ENCODE measurements around the gene SEPTIN1.

The SEPTIN1 gene

DNA sequence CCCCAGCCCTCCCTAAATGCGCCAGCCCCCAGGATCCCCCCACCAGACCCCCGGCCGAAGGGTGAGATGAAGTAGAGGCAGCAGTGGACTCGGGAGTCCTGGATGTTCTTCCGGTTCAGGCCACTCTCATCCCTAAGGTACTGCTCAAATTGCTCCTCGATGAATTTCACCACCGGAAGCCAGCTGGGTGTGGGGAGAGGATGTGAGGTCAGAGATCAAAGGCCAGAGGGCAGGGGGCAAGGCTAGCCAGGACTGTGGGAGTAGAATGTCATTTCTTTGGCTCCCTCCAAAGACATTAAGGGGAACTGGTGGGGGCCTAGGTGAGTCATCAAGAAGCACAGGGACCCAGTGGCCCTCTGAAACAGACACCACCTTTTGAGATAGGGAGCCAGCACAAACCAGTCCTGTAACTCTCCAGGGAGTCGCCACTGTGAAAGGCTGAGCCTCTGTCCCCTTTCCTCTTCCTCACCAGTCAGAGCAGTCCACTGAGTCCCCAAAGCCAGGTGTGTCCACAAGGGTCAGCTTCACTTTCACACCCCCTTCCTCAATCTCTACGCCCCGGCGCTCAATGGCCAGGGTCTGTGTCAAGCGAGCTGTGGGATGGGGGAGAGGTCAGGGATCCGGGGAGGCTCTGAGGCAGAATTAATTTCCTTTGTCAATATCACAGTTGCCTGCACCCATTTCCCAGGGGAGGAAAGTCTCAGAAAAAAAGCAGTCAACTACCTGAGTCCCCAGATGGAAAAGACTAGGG lies 895 bp downstream of the SEPTIN1 start:
- H3K4me3 ChIP-seq (ENCODE audit: low read depth, low read length): no peak overlapping the region
- DNase-seq (ENCODE audit: low read depth): peak; percentile 77
- 0 out of 2 replicates have a peak, but pooled peaks have one; percentile 45 for TF ChIP-seq MYC (IDR thresholded peaks at IDR 0.05; ENCODE audit: low read depth, low read length)
- TF ChIP-seq, protein P1, sequence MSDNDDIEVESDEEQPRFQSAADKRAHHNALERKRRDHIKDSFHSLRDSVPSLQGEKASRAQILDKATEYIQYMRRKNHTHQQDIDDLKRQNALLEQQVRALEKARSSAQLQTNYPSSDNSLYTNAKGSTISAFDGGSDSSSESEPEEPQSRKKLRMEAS (IDR thresholded peaks at IDR 0.05; ENCODE audit: low read depth, low read length): no peak

DNA sequence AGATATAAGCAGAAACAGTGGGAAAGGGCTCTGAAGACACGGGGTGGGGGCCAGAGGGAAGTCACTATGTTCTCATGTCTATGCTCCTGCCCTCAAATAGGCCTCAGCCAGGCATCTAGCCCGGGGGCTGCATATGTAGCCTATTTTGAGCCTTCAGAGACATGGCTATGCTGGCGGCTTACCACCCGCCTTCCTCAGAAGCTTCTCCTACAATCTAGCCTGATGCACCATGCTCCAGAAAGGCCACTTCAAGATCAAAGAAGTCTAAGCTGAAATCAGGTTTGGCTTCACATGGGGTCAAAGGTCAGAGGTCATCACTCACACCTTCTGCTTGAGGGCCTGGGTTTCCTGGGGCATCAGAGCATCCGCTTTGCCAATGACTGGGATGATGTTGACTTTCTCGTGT lies 1.6 kb downstream of the SEPTIN1 start:
- DNase-seq (ENCODE audit: low read depth): no peak
- no peak for TF ChIP-seq POLR2A (IDR thresholded peaks at IDR 0.05; ENCODE audit: extremely low read depth, insufficient read length)
- no peak for TF ChIP-seq MYC (IDR thresholded peaks at IDR 0.05; ENCODE audit: low read depth, low read length)
- TF ChIP-seq, protein P2, sequence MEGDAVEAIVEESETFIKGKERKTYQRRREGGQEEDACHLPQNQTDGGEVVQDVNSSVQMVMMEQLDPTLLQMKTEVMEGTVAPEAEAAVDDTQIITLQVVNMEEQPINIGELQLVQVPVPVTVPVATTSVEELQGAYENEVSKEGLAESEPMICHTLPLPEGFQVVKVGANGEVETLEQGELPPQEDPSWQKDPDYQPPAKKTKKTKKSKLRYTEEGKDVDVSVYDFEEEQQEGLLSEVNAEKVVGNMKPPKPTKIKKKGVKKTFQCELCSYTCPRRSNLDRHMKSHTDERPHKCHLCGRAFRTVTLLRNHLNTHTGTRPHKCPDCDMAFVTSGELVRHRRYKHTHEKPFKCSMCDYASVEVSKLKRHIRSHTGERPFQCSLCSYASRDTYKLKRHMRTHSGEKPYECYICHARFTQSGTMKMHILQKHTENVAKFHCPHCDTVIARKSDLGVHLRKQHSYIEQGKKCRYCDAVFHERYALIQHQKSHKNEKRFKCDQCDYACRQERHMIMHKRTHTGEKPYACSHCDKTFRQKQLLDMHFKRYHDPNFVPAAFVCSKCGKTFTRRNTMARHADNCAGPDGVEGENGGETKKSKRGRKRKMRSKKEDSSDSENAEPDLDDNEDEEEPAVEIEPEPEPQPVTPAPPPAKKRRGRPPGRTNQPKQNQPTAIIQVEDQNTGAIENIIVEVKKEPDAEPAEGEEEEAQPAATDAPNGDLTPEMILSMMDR (IDR thresholded peaks at IDR 0.05; ENCODE audit: low read depth, low read length): no peak
- TF ChIP-seq, protein P1 (IDR thresholded peaks at IDR 0.05; ENCODE audit: low read depth, low read length): no peak
- no peak overlapping the region for H3K4me3 ChIP-seq (ENCODE audit: low read depth, low read length)

DNA sequence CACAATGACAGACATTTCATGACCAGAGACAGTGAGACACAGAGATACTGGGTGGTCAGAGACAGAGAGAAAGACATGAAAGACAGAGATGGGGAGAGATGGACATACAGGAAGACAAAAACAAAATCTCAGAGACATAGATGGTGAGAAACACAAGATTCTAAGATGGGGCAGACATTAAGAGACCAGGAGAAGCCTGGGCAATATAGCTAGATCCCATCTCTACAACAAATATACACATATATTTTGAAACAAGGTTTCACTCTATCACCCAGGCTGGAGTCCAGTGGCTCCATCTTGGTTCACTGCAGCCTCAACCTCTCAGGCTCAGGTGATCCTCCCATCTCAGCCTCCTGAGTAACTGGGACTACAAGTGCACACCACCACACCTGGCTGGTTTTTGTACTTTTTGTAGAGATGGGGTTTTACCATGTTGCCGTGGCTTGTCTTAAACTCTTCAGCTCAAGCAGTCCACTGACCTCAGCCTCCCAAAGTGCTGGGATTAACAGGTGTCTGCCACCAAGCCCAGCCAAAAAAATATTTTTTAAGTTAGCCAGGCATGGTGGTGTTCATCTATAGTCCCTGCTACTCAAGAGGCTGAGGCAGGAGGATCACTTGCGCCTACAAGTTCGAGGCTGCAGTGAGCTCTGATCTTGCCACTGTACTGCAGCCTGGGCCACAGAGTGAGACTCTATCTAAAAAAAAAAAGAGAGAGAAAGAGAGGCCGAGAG lies 2.1 kb downstream of the SEPTIN1 start:
- TF ChIP-seq POLR2A (IDR thresholded peaks at IDR 0.05; ENCODE audit: extremely low read depth, insufficient read length): no peak
- TF ChIP-seq MYC (IDR thresholded peaks at IDR 0.05; ENCODE audit: low read depth, low read length): no peak
- TF ChIP-seq, protein P2 (IDR thresholded peaks at IDR 0.05; ENCODE audit: low read depth, low read length): no peak
- TF ChIP-seq, protein P1 (IDR thresholded peaks at IDR 0.05; ENCODE audit: low read depth, low read length): no peak
- no peak overlapping the region for H3K4me3 ChIP-seq (ENCODE audit: low read depth, low read length)
- no peak for DNase-seq (ENCODE audit: low read depth)

DNA sequence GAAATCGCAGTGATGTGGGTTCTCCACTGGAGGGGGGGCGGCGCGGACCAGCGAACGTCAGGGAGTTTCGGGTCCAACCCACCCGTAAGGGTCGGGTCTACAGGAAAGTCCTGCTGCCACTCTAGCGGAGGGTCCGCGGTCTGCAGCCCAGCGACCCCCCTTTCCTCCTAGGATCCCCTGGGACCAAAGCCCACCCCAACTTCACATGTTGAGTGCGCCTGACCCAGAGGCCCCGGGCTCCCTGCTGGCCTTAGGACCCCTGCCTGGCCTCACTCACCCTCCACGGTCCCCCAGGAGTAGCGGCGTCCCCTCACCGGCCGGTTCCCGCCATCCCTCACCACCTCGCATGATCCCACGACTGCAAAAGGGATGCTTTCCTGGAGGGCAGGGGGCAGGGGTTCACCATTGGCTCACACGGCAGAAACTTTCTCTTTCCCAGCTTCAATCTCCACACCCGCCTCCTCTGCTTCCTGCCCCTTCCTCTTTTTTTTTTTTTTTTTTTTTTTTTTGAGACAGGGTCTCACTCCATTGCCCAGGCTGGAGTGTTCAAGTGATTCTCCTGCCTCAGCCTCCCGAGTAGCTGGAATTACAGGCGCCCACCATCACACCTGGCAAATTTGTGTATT lies 3.1 kb downstream of the SEPTIN1 start:
- DNase-seq (ENCODE audit: low read depth): no peak
- TF ChIP-seq, protein P2 (IDR thresholded peaks at IDR 0.05; ENCODE audit: low read depth, low read length): no peak
- TF ChIP-seq, protein P1 (IDR thresholded peaks at IDR 0.05; ENCODE audit: low read depth, low read length): no peak
- TF ChIP-seq POLR2A (IDR thresholded peaks at IDR 0.05; ENCODE audit: extremely low read depth, insufficient read length) (no peak), MYC (IDR thresholded peaks at IDR 0.05; ENCODE audit: low read depth, low read length) (no peak)
- H3K4me3 ChIP-seq (ENCODE audit: low read depth, low read length): peak overlapping the region; percentile 67

DNA sequence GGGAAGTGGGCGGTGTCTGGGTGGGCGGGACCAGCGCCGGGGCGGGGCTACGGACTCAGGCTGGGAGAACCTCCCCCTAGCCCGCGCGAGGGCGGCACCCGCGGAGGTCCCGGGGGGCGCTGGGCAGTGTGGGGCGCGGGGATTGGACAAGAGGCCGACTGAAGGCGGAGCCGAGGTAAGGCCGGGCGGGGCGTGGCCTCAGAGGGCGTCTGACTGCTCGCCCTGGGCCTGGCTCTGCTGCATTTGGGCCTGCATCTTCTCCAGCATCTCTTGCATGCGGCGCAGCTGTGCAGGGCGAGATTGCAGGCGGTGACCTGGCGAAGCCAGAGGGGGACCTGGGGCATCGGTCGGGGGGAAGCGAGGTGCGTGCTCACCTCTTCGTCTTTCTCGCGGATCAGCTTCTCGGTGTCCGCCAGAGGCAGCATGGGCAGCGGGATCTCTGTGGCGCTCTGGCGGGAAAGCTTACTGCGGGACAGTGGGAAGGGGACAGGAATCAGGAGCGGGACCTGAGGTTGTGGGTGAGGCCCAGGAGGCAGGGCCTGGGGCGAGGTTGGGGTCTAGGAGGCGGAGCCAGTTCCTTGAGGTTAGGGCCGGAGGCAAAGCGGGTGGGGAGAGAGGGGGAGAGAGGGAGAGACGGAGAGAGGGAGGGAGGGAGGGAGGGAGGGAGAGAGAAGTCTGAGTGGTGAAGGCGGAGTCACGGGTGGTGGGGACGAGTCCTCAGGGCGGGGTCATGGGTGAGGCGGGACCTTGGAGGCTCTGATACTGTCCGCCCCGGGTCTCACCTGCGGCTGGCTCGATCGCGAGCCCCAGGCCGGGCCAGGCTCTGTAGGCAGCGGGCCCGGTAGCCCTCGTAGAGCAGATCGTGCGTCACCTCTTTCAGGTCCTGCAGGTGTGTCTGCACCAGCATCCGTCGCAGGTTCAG lies 3.9 kb downstream of the SEPTIN1 start:
- peak; percentile 7 for TF ChIP-seq MYC (IDR thresholded peaks at IDR 0.05; ENCODE audit: low read depth, low read length)
- peak; percentile 80 for TF ChIP-seq POLR2A (IDR thresholded peaks at IDR 0.05; ENCODE audit: extremely low read depth, insufficient read length)
- TF ChIP-seq, protein P1 (IDR thresholded peaks at IDR 0.05; ENCODE audit: low read depth, low read length): no peak
- TF ChIP-seq, protein P2 (IDR thresholded peaks at IDR 0.05; ENCODE audit: low read depth, low read length): no peak
- DNase-seq (ENCODE audit: low read depth): peak; percentile 98

More for the DNA sequence above, 3.9 kb downstream of the SEPTIN1 start:
- peak overlapping the region; percentile 67 for H3K4me3 ChIP-seq (ENCODE audit: low read depth, low read length)
